Endometrium (tissue), 2 donors: ENCODE measurements around the gene PIK3C3.

Experiments used
- FAIRE-seq: peaks from 2 replicates; lab custom pipeline; 2012; peaks lifted over from hg19 to GRCh38; lab: Jason Lieb, UNC
- donor health status: control.
- donor health status: control.

The PIK3C3 gene

DNA sequence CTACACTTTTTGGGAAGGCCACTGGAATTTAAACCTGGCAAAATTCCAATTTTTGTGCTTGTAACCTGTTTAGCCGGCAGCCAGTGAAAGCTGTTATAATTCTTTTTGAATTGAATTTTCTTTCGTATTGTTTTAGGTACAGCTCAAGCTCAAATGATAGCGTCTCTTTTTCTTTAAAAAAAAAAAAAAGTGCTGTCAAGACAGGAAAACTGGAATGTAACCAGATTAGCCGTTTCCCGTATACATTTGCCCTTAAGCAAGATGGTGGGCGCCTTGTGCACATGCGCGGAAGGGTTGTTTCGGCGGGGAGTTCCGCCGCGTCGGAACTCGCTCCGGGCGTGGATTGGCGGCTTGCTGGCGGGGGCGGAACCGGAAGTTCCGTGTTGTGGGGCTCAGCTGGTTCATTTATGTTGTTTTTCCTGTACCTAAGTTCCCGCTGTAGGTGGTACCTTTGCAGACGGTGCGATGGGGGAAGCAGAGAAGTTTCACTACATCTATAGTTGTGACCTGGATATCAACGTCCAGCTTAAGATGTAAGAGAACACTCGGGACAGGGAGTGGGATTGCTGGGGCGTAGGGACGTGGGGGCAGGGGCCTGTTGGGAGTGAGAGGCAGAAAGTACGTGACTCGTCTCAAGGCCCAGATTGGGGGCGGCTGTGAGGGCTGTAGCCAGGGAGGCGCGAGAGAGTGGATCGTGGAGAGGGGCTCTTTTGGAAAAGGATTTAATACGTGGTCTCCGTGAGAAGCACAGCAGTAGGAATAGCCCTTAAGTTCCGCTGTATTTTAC lies at the start of gene PIK3C3:
Gene PIK3C3, plus strand, starts transcription at position 408 of the 787 bp plus-strand sequence. Its CDS starts 58 bp downstream, at position 466.
- FAIRE-seq = peak; percentile 99

DNA sequence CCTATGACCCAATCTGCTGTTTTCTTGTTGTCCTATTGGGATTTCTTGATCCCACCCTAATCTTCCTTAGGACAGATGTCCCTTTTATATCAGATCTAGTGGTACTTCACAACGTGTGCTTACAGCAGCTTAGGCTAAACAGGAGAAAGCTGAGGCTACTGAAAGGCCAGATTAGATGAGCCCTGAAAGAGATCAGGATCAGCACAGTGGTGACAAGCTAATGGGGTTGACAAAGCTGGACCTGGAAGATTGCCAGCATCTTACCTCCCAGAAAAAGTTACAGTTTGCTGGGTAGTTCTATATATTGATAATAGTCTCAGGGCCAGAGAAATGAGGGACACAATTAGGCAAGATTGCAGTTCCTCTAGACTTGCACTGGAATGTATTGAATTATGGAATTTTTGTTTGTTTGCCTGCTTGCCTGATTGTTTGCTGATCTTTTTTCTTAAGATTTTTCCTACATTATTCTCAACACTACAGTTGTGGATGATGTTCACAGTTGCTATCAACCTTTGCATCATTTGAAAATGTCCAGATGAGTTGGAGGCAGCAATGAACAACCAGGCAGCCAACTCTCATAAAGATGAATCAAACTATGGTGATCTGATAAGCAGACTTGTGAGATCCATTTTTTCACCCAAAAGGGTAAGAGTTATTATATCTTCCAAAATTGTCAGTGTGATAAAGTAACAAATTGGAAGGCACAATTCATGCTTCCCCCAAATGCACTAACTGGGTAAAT lies 49.1 kb upstream of the PIK3C3 start:
- FAIRE-seq = no peak

DNA sequence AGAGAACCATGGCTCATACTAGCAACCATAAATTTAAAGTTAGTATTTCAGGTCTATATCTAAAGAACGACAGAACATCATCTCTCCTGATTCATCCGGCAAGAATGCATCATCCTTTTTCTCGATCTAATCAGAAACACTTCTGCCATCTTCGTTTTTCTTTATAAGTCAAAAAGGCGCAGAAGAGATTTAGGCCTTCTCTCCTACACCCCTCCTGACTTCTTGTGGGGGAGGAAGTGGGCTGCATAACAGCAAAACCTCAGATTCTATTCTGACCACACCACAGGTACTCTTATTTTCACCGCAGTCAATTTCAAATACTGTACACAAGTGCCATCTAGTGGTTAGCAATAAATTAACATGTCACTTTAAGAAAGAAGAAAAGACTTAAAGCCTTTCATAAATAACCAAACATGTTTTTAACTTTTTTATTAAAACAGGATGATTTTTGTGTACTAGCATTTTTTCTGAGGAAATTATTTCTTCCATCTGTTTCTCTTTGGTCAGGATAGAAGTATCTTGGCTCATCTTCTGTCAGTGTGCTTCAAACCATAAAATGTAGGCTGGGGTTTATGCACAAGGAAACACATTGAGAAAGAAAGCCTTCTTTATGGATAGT lies 48.4 kb upstream of the PIK3C3 start:
- peak; percentile 87 for FAIRE-seq

DNA sequence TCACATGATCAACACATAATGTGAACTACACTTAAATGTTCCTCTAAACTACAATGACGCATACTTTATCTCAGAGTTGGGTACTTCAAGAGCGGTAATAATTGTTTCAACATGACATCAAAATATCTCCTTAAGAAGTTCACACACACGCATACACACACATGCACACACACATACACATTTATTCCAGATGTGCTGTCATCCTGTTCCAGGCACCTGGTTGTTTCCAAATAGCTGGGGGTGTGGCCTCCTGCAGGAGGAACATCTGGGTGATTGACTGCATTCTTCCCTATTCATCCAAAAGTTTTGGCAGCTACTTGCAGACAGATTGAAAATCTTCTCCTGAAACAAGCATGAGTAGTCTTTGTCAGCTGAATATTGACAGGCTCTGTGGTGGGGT lies 37.9 kb upstream of the PIK3C3 start:
- no peak for FAIRE-seq

DNA sequence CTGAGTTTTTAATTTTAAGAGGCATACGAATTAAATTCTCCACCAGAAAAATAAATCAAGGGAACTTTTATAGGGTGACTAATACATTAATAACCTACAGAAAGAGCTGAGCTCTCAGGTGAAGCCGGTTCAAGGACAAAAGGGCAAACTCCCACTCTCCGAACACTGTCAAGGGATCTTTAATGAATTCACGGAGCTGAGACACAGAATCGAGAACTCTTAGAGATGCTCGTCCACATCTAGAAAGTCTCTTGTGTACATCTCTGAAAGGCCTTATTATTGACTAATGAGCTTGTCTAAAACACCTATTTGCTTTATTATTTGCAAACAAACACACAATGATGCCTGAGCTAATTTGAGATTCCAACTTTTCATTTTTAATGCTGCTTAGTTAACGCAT lies 33.3 kb upstream of the PIK3C3 start:
- no peak for FAIRE-seq

DNA sequence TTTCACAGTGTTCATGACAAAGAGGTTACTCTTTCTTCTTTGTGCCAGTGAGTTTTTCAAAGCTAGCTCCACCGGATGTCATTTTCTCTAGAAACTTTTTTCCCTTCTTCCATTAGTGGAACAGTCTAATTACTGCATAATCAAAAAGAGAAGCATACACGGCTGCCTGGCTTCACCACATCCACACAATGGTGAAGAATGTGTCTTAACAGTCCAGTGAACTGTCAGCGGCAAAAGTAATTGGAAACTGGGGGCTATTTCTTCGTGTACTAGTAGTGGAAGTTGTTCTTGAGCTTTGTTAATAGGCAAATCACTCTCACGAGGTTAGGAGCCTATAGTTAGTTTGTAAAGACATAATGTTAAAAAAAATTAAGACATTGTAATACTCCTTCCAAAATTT lies 32.9 kb upstream of the PIK3C3 start:
- FAIRE-seq = no peak

DNA sequence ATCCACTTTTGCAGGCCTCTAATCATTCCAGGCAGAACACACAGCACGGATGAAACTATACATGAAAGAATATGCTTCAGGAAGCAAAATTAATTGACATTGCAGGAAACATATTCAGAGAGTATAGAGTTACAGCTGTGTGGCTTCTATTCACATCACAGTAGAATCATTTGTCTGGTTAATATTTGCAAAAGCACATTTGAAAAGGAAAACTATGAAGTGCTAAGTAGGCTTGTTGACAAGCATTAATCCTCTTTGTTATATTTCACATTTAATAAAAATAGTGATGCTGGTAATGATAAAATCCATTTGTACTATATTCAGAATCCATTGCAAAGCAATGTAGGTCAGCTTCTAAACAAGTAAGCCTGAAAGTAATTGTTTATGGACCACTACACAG lies 32.2 kb upstream of the PIK3C3 start:
- FAIRE-seq = no peak

DNA sequence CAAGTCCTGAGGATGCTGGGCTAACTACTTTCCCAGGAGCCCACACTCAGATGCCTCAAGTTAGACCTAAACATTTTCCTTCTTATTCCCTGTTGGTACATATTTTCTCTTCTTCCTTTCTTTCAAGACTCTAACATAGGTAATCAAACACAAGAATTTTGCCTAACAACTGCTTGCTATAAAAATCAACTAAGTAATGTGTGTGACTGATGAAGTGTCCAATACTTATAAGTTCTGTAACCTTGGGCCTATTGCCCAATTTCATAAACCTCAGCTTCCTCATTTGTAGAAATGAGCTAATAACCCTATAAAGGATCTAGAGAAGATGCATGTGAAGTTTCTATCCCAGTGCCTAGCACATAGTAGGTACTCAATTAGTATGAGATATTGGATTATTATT lies 31.6 kb upstream of the PIK3C3 start:
- FAIRE-seq = no peak

DNA sequence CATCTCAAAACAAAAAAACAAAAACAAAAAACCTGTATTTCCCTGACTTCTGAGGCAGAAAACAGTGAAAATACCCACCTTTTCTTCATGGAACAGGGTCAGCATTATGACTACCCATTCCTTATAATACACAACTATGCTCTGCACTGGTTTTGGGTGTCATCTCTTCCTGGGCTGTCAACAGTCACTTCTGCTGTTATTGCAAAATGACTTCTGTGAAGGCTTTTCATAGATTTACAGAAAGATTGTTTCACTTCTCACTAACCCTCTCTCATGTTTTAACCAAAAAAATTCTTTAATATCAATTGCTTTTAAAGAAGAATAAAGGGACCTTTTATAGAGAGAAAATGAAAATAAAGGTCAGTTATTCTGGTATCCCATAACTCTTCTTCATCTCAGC lies 26.5 kb upstream of the PIK3C3 start:
- no peak for FAIRE-seq

DNA sequence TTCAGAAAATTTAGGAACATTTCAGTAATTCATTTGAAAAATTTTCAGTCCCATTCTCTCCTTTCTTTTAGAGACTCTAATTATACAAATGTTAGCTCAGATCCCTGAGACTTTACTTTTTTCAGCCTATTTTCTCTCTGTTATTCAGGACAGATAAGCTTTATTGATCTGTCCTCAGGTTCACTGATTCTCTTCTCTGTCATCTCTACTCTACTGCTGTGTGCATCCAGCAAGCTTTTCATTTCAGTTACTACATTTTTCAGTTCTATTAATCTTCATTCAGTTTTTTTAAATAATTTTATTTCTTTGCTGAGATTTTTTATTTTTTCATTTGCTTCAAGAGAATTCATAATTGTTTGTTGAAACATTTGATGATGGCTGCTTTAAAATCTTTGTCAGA lies 22.1 kb upstream of the PIK3C3 start:
- no peak for FAIRE-seq

DNA sequence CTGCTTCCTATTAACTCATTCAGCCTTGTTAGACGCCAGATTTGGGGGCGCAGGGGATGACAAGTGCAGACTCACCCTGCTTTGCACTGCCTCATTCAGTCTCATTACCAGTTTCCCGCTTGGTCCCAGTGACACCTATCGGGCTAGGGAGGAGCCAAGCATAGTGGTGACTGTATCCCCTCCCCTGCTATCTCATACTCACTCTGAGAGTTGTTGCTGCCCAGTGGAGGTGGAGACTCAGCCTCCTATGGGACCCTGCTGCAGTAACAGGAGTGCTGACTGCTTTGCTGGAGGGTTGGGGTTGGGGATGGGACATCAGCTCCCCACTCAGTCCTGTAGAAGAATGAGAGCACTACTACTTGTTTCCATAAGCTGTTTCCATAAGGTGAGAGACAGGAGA lies 21.3 kb upstream of the PIK3C3 start:
- no peak for FAIRE-seq

DNA sequence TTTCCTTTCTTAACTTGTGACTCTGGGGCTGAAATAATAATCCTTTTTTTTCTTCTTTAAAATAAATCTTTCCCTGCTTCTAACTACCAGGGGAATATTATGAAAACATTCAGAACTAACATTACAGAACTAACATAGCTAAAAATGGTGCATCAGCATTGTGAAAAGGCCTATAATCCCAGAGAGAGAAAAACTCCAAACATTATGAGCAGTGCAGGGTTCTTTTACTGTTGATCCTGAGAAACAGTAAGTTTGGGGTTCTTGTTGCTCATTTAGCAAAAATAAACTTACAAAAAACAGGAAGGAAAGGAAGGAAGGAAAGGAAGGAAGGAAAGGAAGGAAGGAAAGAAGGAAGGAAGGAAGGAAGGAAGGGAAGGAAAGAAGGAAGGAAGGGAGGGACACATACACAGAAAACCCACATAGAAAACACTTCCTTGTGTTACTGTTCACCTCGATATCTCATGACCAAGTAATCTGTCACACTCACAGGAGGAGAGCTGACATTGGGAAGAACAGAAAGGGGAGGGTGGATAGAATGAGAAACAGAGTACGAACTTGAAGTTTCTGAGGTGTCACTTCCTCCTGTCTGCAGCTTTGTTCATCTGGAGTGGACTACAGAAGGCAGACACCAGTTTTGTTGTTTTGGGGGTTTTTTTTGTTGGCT lies 18.4 kb upstream of the PIK3C3 start:
- no peak for FAIRE-seq

DNA sequence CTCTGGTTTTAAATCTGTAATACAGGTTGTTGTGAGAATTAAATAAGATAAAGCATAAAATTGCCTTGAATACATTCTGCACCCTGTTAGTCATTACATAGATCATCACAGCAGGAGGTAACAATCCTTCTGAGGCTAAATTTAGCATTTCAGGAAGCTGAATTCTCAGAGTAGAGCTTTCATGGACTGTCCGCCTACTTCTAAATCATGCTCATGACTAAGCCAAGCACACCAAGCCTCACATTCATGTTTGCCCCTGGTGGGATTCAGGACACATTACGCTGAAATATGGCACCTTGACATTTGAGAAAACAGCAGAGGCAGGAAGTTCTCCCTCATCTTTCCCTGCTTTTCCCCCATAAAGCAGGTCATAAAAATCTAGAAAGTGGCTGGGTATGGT lies 16.6 kb upstream of the PIK3C3 start:
- no peak for FAIRE-seq

DNA sequence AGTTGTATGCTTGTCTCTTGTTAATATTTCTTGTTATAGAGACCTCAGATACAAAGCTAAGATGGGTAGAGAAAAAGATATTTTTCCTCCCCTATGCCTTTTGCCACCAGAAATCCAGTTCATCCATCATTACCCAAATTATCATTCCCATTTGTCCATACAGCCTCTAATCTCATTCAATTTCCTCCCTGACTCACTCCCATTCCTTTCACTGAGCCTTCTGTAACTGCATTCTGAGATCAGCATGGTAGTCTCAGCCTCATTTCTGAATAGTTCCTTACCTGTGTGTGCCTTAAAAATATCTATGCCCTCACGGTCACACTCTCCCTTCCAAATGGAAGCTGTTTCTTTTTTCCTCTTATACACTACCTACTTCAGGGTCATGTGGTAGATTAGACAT lies 15.7 kb upstream of the PIK3C3 start:
- FAIRE-seq = no peak

DNA sequence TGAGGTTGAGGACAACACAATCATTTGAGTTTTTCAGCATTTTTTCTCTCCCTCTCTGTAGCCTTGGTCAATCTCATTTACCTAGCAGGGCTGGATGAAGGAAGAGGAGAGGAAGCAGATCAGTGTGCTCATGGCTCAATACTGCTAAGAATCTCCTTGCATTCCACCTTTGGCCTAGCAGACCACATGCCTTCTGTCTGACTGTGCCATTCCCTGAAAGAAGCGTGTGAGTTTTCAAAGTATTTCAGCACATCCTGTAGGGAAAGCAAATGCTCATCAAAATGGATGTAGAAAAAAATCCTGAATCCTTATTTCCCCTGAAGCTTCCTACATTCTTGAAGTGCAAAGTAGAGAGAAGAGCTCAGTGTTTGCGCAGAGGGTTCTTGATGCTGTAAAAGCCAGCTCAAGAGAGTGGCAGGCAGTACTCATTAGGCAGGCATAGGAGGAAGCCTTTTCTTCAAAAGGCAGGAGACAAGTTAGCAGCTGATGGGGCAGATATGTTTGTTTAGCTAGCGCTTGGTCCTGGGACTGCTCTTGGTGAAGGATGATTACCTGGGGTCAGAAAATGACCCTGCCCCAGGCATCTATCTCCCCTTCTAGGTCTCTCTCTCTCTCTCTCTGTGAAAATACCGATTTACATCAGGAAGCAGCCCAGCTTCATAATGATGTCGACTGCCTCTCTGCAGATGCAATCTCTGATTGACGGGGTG lies 14.4 kb upstream of the PIK3C3 start:
- no peak for FAIRE-seq

DNA sequence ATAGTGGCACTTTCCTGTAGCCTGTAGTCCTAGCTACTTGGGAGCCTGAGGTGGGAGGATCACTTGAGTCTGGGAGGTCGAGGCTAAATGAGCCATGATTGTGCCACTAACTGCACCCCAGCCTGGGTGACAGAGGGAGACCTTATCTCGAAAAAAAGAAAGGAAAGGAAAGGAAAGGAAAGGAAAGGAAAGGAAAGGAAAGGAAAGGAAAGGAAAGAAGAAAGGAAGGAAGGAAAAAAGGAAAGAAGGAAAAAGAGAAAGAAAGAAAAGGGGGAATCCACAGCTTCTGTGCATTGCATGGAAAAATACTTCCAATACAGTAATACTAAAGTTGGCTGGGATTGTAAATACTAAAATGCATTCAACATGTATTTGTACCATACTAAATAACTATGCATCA lies 12.8 kb upstream of the PIK3C3 start:
- no peak for FAIRE-seq

DNA sequence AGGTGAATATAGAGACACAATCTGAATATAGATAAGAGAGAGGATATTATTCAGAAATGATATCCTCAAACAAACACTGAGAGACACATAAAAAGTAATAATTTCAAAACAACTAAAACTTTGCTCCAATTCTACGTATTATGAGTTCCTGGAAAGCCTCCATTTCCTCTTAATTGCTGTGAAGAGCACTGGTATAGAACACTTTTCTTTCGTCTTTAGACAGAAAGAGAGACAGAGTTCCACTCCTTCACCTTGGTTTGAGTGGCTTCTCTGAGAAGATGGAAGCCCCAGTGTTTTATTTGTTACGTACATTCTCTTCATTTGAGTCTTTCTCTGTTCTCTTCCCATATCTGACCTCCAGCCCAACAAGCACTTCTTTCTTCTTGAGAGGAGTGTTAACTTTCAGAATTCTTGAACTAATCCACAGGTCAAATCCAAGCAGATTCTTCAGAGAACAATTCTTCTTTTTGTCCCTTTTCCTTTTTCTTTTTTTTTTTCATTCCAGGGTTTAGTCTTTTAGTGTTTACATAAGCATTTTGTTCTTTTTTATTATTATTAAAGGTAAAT lies 6.4 kb upstream of the PIK3C3 start:
- no peak for FAIRE-seq

DNA sequence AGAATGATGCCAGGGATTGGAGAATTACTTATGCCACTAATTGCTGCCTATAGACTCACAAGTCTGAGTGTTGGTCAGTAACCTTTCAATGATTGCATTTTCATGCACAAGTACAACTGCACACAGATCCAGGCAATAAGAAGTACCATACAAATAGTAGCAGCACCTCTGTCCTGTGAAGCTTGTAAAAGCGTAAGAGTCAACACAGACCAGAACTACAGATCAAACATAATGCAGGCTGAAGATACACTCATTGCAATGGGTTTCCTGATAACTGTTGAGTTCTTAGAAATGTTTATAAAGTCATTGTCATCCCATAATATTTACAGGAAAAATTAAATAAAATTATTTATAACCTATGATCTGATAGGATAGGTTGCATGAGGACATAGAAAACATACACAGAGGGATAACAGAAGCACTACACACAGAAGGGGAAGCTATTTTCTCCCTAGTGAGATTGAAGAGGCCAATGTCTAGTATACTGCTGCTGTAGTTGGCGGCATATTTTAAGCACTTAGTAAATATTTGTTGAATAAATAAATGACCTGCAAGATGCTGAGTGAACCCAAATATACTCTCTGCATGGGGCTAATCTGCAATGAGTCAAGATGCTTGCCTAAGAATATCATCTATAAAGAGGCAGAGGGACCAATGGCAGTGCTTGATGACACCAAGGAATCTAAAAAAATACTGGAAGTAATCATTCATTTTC lies 5.7 kb upstream of the PIK3C3 start:
- no peak for FAIRE-seq

DNA sequence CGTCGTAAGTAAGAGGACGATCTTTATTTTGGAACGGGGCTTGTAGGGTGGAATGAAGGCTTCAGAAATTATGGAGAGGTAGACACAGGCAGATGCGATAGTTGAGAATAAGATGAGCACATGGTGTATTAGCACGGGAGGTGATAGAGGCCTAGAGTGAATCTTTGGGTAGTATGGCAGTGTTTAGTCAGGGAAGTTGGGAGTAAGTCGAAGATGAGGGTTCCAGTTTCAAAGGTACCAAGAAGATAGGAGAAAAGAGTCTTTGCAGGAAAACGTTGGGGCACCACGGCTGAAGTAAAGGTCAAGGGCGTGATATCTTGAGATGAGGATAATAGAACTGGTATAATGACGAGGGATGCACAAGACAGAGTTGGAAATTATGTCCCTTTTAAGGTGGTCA lies 654 bp downstream of the PIK3C3 start:
- FAIRE-seq = no peak

DNA sequence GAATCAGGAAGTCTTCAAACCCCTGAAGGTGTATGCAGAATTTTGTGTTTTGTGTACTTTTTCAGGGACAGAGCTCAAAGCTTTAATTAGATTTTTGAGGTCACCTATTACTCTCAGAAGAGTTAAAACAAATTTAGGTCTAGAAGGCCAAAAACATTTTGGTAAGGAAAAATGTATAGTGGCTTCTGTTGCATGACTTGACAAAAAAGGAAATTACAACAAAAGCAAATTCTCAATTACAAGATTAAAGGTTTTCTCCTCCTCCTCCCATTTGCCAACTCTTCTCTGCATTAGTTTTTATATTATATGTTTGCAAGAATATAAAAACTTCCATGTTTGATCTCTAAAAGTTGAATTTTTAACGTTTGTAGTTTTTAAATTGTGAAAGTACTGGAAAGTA lies 4.0 kb downstream of the PIK3C3 start:
- no peak for FAIRE-seq

DNA sequence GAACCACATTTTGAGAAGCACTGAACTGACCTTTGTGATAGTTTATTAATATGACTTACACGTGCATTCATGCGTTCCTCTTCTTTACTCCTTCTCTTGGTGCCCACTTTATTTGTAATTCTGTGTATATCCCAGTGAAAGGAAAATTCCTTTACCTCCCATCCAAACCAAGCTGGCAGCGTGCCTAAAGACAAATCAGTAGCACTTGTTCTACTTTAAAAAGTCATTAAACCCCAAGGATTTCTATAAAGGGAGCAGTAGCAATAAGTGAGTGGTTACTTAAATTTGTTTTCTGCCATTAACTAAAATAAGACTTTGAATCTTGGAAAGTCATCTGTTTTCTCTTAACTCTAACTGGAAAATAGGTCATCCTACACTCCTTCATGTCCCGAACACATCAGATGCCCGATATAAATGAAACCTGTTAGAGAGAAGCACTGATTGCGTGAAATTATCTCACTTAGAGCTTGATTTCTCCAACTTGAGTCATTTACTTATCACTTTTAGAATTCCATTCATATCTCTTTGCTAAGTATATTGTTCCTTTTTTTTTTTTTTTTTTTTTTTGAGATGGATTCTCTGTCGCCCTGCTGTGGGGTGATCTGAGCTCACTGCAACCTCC lies 10.7 kb downstream of the PIK3C3 start:
- FAIRE-seq = no peak
